Rectal smooth muscle tissue (tissue), 1 donor: ENCODE results near the gene PNPLA6.

Experiments used
- H3K27ac ChIP-seq: one replicate; pipeline ENCODE4 v1.7.0; 2013; ENCODE audit warnings: low read depth, low read length, inconsistent platforms
- H3K27me3 ChIP-seq: one replicate; pipeline ENCODE4 v1.7.0; 2013; ENCODE audit warnings: low read length; ENCODE audit not compliant: control insufficient read depth, insufficient read depth
- H3K36me3 ChIP-seq: one replicate; pipeline ENCODE4 v1.7.0; 2013; ENCODE audit warnings: low read length; ENCODE audit not compliant: control insufficient read depth, insufficient read depth
- H3K4me1 ChIP-seq: one replicate; pipeline ENCODE4 v1.7.0; 2013; ENCODE audit warnings: low read length; ENCODE audit not compliant: control insufficient read depth, insufficient read depth
- H3K4me3 ChIP-seq: one replicate; pipeline ENCODE4 v1.7.0; 2013; ENCODE audit warnings: low read length
- H3K9ac ChIP-seq: one replicate; pipeline ENCODE4 v1.7.0; 2013; ENCODE audit warnings: low read length

PNPLA6 gene

GRCh38 chr19:7606289-7606688 is 70.8 kb downstream of the PNPLA6 start:
- no peaks in the 10 kb centered on the region for H3K4me1 ChIP-seq
- no peak overlapping the region for H3K9ac ChIP-seq
- H3K27me3 ChIP-seq = no peaks in the 10 kb centered on the region
- H3K36me3 ChIP-seq = no peaks in the 10 kb centered on the region
- H3K27ac ChIP-seq = no peak overlapping the region
- no peak overlapping the region for H3K4me3 ChIP-seq

DNA sequence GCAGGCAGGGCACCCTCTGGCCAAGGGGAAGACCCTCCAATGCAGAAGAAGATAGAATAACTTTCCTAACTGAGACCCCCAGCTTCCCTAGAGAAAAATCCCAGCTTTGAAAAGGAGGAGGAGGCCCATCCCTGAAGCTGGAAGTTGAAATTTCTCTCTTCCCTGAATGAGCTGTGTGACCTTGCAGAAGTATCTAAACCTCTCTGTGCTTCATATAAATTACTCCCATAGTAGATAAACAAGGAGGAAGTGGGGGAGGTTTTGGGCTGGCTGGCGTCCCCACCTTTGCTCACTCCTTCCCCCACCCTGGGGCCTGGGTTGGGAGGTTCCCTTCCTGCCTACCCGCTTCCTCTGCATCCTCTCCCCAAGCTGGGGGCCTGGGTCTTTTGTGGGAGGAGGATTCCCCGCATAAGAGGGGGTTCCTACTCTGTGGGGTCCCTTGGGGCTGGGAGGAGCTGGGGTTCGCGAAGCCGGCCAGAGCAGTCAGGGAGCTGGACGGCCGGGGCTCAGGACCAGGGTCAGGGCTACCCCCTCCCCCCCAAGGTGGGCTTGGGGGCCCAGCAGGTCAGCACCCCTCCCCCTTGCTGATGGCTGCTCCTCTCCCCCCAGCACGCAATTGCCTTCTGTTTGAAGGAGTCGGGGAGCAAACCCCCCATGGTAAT is 71.8 kb downstream of the PNPLA6 start:
- Histone ChIP-seq H3K27me3 (no peaks in the 10 kb centered on the region), H3K4me1 (no peaks in the 10 kb centered on the region), H3K36me3 (no peaks in the 10 kb centered on the region), H3K27ac (no peak overlapping the region), H3K9ac (no peak overlapping the region), H3K4me3 (no peak overlapping the region)

GRCh38 chr19:7607874-7608560 is 72.5 kb downstream of the PNPLA6 start:
- Histone ChIP-seq H3K9ac (no peak overlapping the region), H3K36me3 (no peaks in the 10 kb centered on the region), H3K27me3 (no peaks in the 10 kb centered on the region)

GRCh38 chr19:7610491-7611240 is 75.1 kb downstream of the PNPLA6 start:
- Histone ChIP-seq H3K27ac (no peak overlapping the region), H3K36me3 (no peaks in the 10 kb centered on the region), H3K4me3 (no peak overlapping the region), H3K27me3 (no peaks in the 10 kb centered on the region), H3K4me1 (no peaks in the 10 kb centered on the region), H3K9ac (no peak overlapping the region)

More at GRCh38 chr19:7607874-7608560, 72.5 kb downstream of the PNPLA6 start:
- Histone ChIP-seq H3K4me1 (no peaks in the 10 kb centered on the region), H3K27ac (no peak overlapping the region), H3K4me3 (no peak overlapping the region)
